ENCODE measurements around the gene ADH7.

ADH7 gene

DNA sequence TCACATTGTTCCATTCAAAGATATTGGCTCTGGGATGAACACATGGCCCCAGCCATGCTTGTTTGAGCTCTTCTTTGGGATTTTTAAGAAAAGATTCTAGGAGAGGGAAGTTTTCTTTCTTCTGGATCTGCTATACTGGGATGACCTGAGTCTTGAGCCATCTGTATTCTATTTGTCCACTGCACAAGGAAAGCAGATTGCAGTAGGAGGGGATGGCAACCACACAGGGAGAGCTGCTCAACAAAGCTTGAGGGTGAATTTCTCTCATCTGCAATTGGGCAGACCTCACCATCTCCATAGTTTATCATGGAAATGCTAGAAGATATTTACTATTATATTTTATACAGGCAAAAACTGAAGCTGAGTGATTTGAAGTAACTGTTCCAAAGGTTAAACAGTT lies 34.3 kb downstream of the ADH7 start:
- Histone ChIP-seq H3K9me3 (ENCODE audit: insufficient read depth, low read depth, low read length) (no peaks in the 10 kb centered on the region), H3F3A (ENCODE audit: low read depth) (no peaks in the 10 kb centered on the region), H2AFZ (ENCODE audit: low read length) (no peak overlapping the region), H3K4me2 (ENCODE audit: low read depth, low read length, poor library complexity, severe bottlenecking) (no peak overlapping the region), H3K9me2 (replicated peaks; ENCODE audit: low read depth, low read length) (no peaks in the 10 kb centered on the region), H3K4me3 (ENCODE audit: low read length, poor library complexity, severe bottlenecking) (no peak overlapping the region), H3K4me1 (ENCODE audit: insufficient read depth, low read length, poor library complexity, severe bottlenecking) (no peaks in the 10 kb centered on the region), H3K36me3 (ENCODE audit: insufficient read depth, low read length) (no peaks in the 10 kb centered on the region), H3K9ac (ENCODE audit: low read depth, low read length, poor library complexity, severe bottlenecking) (no peak overlapping the region), H3K27me3 (ENCODE audit: insufficient read depth, low read length, poor library complexity, severe bottlenecking) (no peaks in the 10 kb centered on the region), H3K79me2 (ENCODE audit: insufficient read depth, low read length) (no peaks in the 10 kb centered on the region), H4K20me1 (ENCODE audit: insufficient read depth, low read length, poor library complexity, severe bottlenecking) (no peaks in the 10 kb centered on the region)
- TF ChIP-seq, protein P1, sequence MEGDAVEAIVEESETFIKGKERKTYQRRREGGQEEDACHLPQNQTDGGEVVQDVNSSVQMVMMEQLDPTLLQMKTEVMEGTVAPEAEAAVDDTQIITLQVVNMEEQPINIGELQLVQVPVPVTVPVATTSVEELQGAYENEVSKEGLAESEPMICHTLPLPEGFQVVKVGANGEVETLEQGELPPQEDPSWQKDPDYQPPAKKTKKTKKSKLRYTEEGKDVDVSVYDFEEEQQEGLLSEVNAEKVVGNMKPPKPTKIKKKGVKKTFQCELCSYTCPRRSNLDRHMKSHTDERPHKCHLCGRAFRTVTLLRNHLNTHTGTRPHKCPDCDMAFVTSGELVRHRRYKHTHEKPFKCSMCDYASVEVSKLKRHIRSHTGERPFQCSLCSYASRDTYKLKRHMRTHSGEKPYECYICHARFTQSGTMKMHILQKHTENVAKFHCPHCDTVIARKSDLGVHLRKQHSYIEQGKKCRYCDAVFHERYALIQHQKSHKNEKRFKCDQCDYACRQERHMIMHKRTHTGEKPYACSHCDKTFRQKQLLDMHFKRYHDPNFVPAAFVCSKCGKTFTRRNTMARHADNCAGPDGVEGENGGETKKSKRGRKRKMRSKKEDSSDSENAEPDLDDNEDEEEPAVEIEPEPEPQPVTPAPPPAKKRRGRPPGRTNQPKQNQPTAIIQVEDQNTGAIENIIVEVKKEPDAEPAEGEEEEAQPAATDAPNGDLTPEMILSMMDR (conservative IDR thresholded peaks at IDR 0.05; ENCODE audit: low read length) = no peak
- no peak for TF ChIP-seq EZH2phosphoT487 (IDR thresholded peaks at IDR 0.05; ENCODE audit: borderline replicate concordance)

DNA sequence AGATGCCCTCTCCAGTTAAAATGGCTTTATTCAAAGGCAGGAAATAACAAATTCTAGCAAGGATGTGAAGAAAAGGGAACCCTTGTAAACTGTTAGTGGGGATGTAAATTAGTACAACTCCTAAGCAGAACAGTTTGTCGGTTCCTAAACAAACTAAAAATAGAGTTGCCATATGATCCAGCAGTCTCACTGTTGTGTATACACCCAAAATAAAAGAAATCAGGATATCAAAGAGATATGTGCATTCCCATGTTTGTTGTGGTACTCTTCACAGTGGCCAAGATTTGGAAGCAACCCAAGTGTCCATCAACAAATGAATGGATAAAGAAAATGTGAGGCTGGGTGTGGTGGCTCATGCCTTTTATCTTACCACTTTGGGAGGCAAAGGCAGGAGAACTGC lies 36.1 kb downstream of the ADH7 start:
- Histone ChIP-seq H3K9me2 (replicated peaks; ENCODE audit: low read depth, low read length) (no peaks in the 10 kb centered on the region), H3K9ac (ENCODE audit: low read depth, low read length, poor library complexity, severe bottlenecking) (no peak overlapping the region), H3K4me3 (ENCODE audit: low read length, poor library complexity, severe bottlenecking) (no peak overlapping the region), H3K27me3 (ENCODE audit: insufficient read depth, low read length, poor library complexity, severe bottlenecking) (no peaks in the 10 kb centered on the region), H3K4me2 (ENCODE audit: low read depth, low read length, poor library complexity, severe bottlenecking) (no peak overlapping the region), H3F3A (ENCODE audit: low read depth) (no peaks in the 10 kb centered on the region), H2AFZ (ENCODE audit: low read length) (no peak overlapping the region), H3K9me3 (ENCODE audit: insufficient read depth, low read depth, low read length) (no peaks in the 10 kb centered on the region), H4K20me1 (ENCODE audit: insufficient read depth, low read length, poor library complexity, severe bottlenecking) (no peaks in the 10 kb centered on the region), H3K36me3 (ENCODE audit: insufficient read depth, low read length) (no peaks in the 10 kb centered on the region), H3K4me1 (ENCODE audit: insufficient read depth, low read length, poor library complexity, severe bottlenecking) (peaks cover 3% of the 10 kb centered on the region), H3K79me2 (ENCODE audit: insufficient read depth, low read length) (no peaks in the 10 kb centered on the region)
- TF ChIP-seq, protein P1 (conservative IDR thresholded peaks at IDR 0.05; ENCODE audit: low read length) = no peak
- no peak for TF ChIP-seq EZH2phosphoT487 (IDR thresholded peaks at IDR 0.05; ENCODE audit: borderline replicate concordance)

DNA sequence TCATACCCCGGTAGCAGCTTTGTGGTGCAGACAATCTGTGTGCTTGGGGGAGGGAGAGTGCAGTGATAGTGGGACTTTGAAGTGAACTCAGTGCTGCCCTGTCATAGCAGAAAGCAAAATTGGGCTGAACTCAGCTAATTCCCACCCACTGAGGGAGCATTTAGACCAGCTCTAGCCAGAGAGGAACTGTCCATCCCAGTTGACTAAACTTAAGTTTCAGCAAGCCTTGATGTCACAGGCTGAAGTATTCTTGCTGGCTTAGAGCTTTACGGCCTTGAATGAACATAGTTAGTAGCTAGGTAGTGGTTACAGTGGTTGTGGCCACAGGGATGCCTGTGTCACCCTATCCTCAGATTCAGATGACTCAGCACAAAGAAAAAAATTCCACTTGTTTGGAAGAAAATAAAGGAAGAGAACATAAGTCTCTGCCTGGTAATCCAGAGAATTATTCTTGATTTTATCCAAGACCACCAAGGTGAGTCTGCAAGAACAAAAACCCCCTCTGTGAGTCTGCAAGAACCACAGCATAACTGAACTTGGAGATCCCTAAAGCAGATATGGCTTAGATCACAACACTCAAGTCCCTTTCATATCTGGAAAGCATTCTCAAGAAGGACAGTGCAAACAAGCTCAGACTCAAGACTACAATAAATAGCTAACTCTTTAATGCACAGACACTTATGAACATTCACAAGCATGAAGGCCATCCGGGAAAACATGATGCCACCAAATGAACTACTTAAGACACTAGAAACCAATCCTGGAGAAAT lies 39.4 kb downstream of the ADH7 start:
- H4K20me1 ChIP-seq (ENCODE audit: insufficient read depth, low read length, poor library complexity, severe bottlenecking) = no peaks in the 10 kb centered on the region
- H3K9me3 ChIP-seq (ENCODE audit: insufficient read depth, low read depth, low read length) = no peaks in the 10 kb centered on the region
- no peak overlapping the region for H3K4me3 ChIP-seq (ENCODE audit: low read length, poor library complexity, severe bottlenecking)
- no peak overlapping the region for H2AFZ ChIP-seq (ENCODE audit: low read length)
- H3F3A ChIP-seq (ENCODE audit: low read depth) = no peaks in the 10 kb centered on the region
- H3K36me3 ChIP-seq (ENCODE audit: insufficient read depth, low read length) = no peaks in the 10 kb centered on the region
- no peaks in the 10 kb centered on the region for H3K27me3 ChIP-seq (ENCODE audit: insufficient read depth, low read length, poor library complexity, severe bottlenecking)
- TF ChIP-seq, protein P1 (conservative IDR thresholded peaks at IDR 0.05; ENCODE audit: low read length) = no peak
- TF ChIP-seq EZH2phosphoT487 (IDR thresholded peaks at IDR 0.05; ENCODE audit: borderline replicate concordance) = no peak
- peaks cover 3% of the 10 kb centered on the region for H3K4me1 ChIP-seq (ENCODE audit: insufficient read depth, low read length, poor library complexity, severe bottlenecking)
- H3K9me2 ChIP-seq (replicated peaks; ENCODE audit: low read depth, low read length) = no peaks in the 10 kb centered on the region
- no peak overlapping the region for H3K9ac ChIP-seq (ENCODE audit: low read depth, low read length, poor library complexity, severe bottlenecking)
- no peaks in the 10 kb centered on the region for H3K79me2 ChIP-seq (ENCODE audit: insufficient read depth, low read length)
- H3K4me2 ChIP-seq (ENCODE audit: low read depth, low read length, poor library complexity, severe bottlenecking) = no peak overlapping the region

Measured in Loucy (cell line).